Putamen (tissue), 1 donor: ENCODE results near the gene ATP9B.
"Not testable (repeated sequence)": the region's sequence is repeated elsewhere in the genome, so short reads cannot be mapped to it uniquely, and the experiment has no call there.

Experiments used
- DNase-seq: peaks from one replicate; pipeline ENCODE4 v3.0.0-alpha.2; 2016; ENCODE audit warnings: low spot score

ATP9B gene

GRCh38 chr18:79136742-79137141 lies 67.5 kb downstream of the ATP9B start:
- DNase-seq = no peak

DNA sequence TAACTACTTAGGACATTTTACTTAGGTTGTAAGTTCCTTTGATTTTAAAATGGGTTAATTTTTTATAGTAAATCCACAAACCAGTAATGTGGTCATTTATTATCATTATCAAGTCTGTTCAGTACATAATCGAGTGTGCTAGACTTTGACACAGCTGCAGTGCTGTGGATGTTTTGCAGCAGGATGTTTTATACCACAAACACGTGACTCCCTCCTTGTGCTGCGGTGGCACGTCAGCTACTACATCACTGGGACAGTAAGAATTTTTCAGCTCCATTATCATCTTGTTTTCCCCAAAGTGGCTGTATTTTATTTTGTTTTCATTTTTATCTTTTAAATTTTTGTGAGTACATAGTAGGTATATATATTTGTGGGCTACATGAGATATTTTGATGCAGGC lies 70.0 kb downstream of the ATP9B start:
- DNase-seq = no peak

DNA sequence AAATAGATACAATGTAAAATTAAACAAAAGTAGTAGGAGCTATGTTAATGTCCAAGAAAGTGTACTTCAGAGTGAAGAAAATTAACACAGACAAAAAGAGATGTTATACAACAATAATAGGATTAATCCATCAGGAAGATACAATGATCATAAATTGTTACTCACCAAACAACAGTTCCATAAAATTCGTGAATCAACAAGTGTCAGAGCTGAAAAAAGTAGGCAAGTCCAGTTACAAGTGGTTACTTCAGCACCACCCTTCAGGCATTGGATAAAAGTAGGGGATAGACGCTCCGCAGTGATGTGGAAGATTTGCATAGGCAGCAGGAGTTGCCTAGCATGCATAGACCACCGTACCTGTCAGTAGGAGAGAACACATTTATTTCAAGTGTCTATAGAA lies 77.8 kb downstream of the ATP9B start:
- DNase-seq = no peak

DNA sequence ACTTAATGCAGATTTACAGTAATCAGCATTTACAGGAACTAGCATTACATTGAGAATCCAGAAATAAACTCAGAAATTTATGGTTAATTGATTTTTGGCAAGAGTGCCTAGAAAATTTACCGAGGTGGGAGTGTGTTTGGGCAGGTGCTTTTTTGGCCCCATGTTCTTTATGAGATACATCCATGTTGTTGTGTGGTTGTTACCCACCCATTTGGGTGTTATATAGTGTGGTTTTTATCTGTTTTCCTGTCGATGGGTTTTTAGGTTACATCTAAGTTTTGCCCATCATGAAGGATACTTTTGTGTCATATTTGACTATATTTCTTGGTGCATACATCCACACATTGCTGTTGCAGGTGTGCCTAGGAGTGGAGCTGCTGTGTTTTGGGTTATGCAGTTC lies 82.0 kb downstream of the ATP9B start:
- DNase-seq = no peak

DNA sequence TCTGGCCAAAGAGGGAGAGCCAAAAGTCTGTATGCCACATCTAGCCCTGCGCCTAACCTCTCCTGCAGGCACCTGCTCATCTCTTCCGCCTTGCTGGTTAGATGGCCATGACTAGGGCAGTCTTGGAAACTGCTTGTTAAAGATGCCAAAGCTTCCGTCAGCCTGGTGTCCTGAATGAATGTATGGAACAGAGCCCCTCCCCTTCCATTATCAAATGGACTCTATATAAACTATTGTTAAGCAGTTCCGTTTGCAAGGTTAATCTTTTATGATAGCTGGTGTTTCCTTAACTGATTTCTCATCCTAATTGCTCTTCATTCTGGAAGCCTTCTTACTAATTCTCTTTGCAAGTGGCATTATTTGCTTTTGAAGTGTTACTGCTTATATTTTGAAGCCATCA lies 87.1 kb downstream of the ATP9B start:
- DNase-seq = no peak

DNA sequence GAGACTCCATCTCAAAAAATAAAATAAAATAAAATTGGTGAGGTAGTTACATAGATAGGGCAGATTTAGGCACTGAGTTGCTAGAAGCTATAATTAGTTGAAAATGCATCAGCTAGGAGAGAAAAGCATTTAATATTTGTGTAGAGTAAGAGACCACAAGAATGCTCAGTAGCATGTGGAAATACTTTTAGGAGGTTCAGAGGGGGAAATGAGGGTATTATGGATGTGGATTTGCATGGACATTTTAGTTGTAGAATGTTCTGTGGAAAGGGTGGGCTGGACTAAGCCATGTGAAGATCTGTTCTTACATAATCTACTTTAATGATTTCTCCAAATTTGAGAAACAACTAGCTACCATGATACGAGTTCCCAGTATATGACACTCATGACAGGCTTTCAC lies 95.5 kb downstream of the ATP9B start:
- no peak for DNase-seq

- DNase-seq = no peak
Measured at GRCh38 chr18:79166702-79167101, 97.5 kb downstream of the ATP9B start.

DNA sequence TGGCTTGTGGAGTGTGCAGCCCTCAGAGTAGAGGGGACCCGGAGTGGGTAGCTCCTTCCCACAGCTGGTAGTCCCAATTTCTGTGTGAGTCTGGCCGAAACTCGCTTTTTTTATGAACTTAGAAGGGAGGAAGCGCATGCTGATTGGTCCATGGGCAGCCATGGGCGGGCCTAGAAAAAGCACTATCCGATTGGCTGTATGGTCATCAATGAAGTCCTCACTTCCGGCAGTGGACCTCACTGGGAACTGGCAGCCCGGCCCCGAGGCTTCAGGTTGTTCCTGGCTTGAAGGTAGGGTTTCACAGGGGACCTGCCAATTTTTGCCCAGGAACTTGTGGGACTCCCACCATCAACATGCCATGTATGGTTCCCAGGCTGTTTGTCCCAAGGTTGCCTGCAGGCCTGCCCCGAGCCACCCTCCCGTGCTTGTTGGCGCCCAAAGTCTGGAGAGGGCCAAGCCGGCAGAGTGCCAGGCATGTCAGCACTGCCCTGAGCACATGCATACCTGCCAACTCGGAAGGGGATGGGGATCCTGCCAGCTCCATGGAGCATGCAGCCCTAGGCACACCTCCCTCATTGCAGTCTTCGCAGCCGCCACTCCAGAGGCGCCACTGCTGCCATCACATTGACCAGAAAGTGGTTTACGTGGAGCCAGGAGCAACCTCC lies 98.5 kb downstream of the ATP9B start:
- DNase-seq = no peak

DNA sequence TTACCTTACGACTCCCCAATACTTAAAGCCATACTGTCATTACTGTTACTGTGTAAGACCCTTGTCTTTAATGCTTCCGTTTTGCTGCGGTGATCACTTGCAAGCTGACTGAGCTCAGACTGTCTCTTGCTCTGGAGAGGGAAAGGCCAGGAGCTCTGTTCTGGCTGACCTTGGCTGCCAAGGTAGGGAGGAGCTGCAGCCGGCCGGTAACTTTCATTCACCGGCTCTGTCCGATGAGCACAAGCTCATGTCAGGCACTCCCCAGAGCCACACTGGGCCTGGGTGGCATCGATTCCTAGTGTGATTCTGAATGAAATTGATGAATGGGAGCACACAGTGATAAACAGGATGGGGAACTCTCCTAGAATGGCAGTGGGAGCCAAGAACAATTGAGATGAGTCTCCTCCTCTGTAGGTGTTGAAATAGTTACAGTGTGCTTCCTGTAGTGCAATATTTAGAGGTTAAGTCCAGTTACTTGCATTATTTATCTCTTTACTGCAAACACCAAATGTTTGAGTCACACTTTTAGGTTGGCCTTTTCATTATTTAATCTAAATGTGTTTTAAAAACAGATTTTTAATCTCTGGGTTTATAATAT lies 100.9 kb downstream of the ATP9B start:
- DNase-seq = no peak

- not testable (repeated sequence) for DNase-seq
Measured at GRCh38 chr18:79172331-79172730, 103.1 kb downstream of the ATP9B start.

DNA sequence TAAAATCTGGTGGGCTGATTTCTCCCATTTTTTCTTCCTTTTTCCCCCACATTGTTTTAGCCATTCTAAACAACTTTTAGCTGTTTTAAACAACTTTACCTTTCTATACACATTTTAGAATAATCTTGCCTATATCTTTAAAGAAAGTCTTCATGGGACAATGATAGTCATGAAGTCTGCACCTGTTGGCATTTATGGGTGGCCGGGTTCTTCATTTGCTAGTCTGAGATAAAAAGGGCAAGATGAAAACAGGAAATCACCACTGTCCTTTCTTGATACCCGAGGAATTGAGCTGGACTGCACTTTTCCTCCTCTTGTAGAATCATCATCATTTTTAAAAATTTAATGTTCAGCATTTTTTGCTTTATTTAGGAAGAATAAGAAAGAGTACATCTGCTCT lies 104.5 kb downstream of the ATP9B start:
- no peak for DNase-seq

DNA sequence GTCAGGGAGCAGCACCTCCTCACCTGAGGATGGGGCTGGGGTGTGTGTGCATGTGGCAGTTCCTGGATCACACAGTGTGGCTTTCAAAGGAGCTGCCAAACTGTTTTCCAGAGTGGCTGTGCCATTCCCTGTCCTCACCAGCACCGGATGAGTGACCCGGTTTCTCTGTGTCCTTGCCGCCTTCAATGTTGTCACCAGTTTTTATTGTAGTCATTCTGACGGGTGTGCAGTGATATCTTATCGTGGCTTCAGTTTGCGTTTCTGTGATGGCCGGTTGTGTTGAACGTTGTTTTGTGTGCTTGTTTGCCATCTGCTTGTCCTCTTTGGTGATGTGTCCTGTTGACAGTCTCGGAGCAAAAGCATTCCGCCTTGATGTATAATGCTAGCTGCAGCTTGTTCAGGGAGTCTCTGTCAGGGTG lies 108.9 kb downstream of the ATP9B start:
- DNase-seq = no peak

DNA sequence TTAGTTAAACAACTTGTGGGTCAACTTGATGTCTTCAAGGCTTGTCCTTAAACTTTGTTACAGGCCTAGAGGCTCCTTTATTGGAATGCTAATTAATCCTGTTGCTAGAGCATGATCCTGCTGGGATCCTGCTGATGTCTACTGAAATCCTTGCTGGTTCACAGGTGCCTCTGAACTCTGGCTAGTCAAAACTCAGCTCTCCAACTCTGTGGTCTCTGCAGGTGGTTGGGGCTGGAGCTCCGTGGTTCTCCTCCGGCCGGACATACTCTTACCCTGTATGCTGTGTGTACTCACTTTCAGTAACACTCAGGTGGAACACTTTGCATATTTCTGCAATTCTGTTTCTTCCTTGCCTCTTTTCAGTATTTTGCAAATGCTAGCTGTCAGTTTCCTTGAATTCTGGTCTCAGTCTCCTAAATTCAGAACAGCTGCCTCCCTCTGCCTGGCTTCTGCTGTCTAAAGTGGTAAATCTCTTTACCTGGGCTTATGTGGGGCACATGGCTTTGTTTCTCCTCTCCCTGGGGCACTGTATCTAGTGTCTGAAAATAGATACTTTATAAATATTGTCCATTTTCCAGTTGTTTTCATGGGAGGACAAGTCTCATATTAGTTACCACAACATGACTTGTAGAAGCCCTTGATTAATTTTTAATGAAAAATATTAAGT lies 113.0 kb downstream of the ATP9B start:
- DNase-seq = no peak

DNA sequence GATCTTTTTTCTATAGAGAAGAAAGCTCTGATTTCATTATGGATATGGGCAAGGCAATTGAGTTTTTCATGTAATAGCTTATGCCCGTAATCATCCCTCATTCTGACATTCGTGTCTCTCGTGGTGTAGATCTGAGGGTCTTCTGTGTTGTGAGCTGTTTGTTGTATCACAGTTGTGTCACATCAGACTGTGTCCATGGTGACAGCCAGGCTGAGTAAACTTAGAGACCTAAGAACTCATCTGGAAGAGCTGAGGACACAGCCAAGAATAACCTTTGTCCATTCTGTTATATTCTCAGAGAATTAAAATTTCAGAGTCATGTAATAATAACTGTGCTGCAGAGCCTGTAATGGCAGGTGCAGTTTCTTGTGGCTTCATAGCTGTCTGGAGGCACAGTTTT lies 116.5 kb downstream of the ATP9B start:
- no peak for DNase-seq

DNA sequence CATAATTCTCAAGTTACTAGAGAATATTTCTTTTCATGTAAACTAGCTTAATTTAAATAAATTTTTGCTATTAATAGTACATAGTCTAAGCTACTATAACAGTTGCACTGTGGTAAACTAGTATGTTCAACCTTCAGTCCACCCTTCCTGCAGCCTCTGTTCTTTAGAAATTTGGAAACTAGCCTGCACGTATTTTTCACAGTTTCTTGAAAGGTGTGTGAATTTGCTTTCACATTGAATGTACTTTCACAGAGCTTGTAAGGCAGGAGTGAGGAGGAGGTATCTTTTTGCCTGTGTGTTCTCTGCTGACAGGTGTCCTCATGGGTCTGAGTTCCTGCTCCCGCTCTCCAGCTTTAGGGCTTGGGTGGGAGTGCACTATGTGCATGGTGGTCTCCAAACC lies 117.5 kb downstream of the ATP9B start:
- DNase-seq = no peak

GRCh38 chr18:79187532-79188277 lies 118.5 kb downstream of the ATP9B start:
- DNase-seq = no peak

DNA sequence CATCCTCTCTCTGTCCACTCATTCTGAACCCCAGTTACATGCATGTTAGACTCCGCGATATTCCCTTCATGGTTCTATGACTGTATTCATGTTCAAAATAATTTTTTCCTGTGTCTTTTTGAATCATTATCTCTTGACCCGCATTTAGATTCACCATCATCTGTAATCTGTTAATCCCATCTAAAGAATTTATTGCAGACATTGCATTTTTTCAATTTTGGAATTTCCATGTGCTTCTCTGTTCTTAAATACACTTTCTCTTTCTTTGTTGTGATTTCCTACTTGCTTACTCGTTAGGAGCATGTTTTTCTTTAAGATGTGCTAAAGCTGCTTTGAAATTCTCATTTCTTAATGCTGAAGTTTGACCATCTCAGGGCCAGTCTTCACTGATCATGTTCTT lies 122.2 kb downstream of the ATP9B start:
- DNase-seq = no peak

DNA sequence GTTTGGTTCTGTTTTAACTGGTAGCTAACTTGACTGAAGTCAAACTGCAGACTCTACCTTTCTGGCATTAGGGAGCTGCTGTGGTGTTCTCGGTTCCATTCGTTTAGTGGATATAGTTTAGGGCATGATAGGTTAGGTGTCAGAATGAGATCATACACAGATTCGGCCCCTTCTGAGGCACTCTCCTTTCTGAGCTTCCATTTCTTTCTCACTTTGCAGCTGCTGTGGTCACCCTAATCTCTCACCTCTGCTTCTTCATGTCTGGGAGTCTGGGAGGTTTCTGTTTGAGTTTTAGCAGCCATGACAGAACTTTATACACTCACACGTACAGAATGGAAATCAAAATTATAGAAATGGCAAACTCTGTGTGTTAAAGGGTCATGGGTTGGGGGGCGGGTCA lies 122.8 kb downstream of the ATP9B start:
- DNase-seq = no peak

- no peak for DNase-seq
Measured at GRCh38 chr18:79193826-79194225, 124.6 kb downstream of the ATP9B start.

DNA sequence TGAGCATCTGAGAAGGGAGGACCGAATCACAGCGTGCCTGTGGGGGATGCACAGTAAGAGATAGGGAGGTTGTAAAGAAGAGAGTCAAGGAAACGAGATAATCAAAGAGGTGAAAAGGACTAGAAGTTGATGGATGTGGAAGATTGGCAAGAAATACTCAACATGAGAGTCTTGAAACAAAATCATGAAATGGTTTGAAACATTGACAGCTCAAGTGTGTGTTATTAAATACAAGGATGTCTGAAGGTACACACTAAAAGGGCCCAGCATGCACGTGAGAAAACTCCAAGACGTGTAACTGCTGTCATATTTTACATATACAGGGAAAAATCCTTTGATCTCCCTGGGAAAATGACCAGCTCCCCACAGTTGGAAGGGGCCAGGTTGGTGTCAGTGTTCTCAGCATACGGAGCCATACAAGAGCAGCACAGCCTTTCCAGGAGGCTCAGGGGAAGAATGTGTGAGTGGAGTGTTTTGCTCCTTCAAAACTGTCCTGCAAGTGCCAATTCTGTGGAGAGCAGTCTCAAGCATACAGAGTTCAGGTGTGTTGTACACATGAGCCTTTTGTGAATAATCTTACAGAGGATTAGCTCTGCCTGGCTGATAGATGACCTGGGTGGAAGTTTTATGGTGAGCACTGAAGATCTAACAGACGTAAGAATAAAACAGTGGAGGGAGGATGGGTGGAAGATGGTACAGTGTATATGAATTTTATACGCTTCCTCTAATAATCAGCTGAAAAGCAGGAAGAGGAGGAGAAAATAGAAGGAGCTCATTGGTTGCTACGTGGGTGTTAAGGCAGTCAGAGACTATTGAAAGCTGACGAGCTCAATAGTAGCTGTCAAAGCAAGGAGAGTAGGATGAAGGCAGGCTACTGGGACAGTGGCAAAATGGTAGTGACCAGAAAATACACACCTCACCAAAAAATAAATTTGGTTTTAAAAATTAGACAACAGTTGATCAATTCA lies 126.8 kb downstream of the ATP9B start:
- DNase-seq = peak; percentile 53

- DNase-seq = no peak
Measured at GRCh38 chr18:79197531-79197930, 128.3 kb downstream of the ATP9B start.
